T-helper 22 cell (primary cell): ENCODE results near the gene ATG10.

ENCODE experiments used
- DNase-seq: peaks from one replicate; pipeline ENCODE4 v3.0.0-alpha.2; 2020; ENCODE audit warnings: low read depth

The ATG10 gene

DNA sequence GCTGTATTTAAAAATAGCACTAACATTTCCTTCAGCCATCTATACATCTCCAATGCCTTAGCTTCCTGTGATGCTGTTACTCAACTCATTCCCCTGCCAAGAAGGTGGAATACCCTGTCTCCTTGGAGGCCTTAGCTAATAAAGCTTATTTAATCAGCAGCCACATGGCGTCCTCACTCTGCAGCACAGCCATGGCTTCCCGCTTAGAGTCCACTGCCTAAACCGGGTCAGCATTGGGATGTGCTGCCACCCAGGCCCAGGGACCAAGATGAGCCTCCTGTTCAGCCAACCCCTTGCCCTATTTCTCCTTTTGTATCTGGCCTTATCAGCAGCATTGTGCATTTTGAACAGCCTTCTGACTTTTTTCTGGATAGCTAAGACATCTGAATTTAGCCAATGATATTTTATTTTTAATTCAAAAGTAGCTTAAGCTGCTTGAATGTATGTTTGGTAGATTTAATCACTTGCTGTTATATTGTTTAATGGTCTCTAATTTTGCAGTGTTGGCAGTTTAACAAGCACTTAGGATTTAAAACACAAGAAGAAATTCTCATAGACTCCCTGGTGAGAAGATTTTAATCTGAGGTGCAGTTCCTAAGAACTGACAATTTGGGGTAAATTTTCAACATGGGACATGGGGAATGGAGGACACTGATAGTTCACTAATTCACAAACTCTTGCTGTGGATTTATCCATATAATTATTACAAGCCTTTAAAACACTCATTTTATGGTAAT is 193.3 kb downstream of the ATG10 start:
- DNase-seq, result no peak

DNA sequence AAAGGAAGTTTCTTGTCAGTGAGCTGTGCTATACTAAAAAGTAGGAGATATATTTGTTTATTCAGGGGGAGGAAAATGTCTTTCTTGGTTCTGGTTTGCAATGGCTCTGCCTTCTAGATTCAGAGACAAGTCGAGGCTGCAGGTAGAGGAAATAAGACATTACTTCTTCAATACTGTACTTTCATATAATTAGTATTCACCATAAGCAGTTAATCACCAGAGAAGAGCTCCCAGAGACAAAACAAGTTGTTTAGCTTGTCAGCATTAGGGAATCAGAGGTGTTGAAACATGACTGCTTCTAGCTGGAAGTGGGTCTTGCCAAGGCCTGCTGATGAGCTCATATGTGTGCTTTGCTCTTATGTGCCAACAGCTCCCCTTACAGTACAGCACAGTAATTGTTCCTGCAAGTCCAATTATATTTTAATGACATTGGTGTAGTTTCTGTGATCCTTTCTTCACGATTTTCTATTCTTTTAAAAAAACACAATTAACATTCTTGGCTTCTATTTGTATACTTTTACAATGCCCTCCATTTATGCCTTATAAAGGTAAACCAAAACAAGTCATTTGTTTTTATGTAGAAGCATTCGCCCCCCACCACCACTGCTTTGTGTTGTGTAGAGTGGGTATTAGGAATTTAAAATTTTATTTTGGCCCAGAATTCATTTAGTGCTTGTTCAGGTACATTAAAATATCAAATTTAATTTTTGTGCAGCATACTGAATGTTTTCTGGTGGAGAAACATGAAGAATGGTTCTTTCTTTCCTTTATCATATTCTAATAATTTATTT is 194.1 kb downstream of the ATG10 start:
- DNase-seq, result no peak

DNA sequence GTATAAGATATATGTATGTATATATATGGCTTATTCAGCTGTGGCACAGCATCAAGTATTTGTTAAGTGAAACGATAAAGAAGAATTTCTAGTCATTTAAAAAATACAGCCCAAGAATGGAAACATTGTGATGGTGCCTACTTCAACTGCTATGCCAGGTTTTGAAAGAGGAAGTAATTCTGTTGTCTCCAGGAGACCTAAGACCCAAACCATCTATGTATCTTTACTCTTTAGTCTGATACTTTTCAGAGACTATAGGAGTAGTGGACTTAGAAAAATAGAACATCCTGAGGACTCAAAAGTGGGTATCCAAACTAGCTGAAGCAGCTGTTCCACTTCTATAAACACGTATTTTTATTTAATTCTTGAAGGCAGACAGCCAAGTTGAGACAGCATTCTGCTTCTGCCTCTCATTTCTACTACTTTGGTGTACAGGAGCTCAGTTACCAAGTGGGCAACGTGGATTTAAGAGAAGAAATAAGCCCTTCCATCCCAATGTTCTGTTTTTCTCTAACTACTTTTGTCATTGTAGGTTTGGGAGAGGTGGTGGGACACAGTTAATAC is 195.6 kb downstream of the ATG10 start:
- no peak for DNase-seq

DNA sequence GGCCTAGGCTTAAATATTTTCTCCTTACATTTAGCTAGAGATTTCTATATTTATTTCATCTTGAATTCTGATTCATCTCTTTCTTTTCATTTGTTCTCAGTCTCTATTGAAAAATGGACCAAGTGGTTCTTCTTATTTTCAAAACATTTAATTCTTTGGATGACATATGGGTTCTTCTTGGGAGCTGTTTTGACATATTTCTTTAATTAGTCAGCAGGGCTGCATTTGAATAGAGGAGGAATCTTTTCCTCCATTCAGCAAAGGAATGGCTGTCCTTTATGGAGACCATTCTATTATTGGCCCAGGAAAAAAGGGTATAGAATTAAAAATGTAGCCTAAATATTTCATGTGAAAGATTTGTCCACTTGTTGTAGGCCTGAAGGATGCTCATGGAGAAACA is 196.5 kb downstream of the ATG10 start:
- no peak for DNase-seq

DNA sequence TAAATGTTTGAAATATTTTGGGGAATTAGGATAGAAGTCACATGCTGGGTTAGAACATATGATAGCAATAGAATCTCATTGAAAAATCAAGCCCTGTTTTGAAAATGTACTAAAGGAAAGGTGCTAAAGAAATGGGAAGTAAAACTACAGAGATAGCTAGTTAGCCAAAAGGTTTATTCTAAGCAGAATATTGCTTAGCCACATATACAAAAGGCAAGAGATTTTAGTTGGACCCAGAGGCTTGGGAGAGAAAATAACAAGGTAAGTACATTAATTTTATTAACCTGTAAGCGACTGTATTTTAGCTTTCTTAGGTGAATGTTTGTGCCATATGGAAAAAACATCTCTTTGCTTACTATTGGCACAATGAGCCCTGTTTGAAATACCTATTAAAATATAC is 198.1 kb downstream of the ATG10 start:
- DNase-seq, result no peak

DNA sequence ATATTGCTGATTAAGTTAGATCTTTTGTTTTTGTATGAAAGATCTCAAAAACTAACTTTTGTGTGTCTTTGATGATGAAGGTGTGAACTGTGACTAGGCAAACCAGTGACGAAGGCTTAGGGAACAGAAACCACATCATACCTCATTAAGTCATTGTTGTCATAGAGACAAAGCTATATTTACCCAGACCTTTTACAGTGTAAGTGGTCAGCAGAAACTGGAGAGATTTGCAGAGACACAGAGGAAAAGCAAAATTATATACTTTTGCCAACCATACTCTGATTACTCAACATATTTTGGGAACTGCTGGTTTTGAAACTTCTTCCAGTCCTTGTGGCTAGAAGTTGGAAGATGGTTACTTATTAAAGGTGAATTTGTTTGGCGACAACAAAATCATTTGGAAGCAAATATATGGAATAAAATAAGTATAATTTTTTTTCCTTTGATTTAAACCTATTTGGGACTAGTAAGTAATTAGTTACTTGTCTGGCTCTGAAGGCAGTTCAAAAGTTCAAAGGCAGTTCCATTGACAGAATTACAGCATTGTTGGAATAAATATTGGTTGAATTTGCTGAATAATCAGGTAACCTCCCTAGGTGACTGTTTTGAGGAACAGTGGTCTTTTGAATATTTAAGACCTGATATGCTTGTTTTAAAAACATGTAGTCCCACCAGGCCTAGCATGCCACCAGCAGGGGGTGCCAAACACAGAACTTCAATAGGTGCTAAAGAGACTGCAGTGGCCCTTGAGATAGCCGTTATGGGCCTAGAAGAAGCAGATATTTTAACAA is 202.5 kb downstream of the ATG10 start:
- DNase-seq, result peak; percentile 4

DNA sequence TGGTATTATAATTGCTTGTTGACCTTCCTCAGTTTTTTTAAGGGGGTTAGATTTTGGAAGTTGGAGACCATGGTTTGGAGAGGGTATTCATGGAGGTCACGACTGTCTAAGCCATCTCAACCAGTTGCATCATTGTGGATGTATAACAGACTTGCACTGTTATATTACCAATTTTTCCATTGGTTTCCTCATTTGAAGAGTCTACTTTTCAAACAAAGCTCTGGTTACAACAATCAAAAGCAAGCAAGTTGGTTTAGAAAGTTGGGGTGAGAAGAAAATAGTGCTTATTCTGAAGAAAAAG is 203.0 kb downstream of the ATG10 start:
- DNase-seq, result no peak

DNA sequence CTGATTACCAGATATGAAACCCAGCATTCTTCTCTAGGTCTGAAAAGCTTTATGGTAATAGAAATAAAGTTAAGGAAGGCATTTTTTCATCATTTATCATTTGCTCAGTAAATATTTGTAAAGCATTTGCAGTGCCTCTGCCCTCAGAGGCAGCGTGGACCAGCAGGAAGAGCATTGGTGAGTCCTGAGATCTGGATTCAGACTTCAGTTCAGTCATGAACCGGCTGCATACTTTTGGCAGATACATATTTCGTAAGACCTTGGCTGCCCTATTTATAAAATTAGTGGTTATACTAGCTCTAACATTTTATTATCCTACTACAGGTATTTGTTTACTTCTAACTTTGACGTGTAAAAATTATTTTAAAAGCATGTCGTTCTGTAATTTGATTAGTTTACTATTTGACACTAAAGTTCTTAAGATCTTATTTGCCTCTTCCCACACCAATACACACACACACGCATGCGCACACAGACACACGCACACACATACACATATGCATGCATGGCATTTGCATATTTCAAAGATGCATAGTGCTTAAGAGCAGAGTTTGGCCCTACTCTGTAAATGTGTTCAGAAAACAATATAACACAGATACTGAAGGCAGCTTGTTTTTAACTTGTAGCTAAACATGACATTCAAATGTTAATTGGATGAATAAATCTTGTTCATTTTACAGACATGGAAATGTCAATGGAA is 204.4 kb downstream of the ATG10 start:
- DNase-seq, result no peak

DNA sequence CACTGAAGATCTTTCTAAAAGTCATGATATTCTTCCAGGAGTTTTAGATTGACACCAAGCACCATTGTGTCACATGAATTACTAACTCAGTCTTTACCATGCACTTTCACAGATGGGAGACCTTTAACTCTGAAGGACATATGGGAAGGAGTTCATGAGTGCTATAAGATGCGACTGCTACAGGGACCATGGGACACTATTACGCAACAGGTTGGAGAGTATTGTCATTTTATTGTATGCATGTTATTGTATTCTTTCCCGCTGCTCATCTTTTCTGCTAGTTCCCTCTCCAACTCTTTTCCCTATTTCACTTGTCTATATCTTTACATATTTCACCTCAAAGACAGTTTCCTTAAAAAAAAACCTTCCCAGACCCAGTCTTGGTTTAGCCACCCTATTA is 206.6 kb downstream of the ATG10 start:
- no peak for DNase-seq

DNA sequence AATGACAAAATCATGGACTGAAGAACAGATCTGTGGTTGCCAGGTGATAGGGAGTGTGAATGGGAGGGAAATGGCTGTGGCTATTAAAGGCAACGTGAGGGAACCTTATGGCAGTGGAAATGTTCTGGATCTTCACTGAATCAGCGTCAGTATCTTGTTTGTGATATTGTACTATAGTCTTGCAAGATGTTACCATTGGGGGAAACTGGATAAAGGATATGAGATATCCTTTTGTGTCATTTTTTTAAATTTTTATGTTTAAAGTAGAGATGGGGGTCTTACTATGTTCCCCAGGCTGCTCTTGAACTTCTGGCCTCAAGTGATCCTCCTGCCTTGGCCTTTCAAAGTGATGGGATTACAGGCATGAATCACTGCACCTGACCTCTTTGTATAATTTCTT is 210.8 kb downstream of the ATG10 start:
- no peak for DNase-seq

DNA sequence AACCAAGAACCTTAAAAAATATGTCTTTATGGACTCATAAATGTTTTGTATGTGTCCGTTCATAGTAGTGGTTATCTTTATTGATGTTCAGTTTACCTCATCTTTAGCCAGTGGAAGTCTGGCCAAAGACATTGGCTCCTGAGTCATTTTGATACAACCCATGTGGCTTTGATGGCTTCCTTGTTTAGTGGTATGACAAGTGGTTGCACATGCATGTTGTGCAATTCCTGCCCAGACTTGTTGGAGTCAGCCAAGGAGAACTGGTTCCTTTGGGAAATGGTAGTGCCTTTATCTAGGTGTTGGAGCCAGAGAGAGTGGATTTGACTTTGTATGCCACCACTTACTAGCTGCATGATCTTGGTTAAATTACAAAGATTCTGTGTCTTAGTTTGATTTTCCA is 212.0 kb downstream of the ATG10 start:
- no peak for DNase-seq

DNA sequence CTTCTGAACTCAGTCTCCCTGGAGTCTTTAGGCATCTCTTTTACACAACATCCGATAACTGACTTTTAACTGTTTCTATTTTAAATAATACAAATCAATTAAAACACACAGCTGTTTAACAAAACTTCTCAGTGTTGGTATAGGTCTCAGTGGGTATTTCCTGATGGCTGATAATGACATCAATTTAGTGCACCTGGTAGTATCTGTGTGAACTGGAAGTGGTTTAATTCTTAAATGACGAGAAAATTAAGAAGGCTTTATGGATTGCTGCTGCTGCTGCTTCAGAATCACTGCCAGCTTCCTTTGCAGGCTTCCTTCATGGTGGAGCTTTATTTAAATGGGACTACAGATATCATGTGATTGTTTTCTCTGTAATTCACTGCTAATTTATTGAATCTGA is 214.0 kb downstream of the ATG10 start:
- DNase-seq, result no peak

DNA sequence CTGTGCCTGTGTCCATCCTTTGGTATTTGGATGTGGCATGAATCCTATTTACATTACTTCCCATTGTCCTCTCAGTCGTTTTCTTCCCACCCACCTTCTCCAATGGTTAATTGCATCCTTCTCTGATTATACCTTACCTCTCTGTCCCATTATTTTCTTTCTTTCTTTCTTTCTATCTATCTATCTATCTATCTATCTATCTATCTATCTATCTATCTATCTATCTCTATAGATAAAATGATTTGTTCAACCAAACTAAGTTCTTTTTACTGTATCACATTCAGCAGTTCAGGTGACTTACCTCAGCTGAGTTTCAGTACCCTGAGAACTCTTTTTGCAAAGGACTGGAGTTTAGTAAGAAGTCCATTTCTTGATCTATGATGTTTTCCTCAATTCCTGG is 225.7 kb downstream of the ATG10 start:
- DNase-seq, result no peak

DNA sequence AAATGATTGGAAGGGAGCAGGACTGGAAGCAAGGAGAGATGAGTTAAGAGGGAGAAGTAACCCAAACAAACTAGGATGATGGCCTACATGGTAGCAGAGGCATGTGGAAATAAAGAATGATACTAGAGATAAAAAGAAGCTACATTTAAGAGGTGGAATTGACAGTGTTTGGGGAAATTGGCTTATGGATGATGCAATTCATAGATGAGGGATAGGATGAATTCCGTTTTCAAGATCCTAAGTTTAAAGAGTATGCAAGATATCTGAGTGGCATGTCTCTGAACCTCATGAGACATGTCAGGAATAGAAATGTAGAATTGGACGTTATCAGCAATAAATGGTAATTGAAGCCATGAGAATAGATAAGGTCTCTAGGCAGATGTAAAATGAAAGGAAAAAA is 232.7 kb downstream of the ATG10 start:
- no peak for DNase-seq

DNA sequence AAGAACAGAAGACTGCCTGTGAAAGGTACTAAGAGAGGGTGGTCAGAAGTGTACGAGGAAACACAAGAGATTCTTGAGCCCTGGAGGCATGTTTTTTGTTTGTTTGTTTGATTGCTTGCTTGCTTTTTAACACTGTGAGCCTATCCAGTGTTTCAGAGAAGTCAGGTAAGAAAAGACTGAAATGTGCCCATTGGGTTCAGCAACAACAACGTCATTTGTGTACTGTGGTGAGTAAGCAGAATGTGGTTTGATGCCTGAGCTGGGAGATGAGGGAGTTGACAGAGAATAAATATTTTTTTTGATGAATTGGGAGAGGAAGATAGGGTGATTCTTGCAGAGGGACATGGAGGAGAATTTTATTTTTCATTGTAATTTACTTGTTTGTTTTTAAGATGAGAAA is 233.2 kb downstream of the ATG10 start:
- DNase-seq, result no peak

DNA sequence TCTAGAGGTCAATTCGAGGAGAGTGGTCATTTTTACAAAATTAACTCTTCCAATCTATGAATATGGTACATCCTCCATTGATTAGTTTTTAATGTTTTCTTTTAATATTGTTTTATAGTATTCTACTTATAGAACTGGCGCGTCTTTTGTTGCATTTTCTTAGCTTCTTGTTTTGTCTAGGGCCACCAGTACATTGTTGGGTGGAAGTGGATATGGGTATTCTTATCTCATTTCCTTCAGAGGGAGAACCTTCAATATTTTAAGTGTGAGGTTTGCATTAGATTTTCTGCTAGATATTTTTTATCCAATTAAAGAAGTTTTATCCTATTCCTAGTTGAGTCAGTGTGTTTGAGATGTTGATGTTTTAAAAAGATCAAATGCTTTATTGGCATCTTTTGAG is 236.5 kb downstream of the ATG10 start:
- no peak for DNase-seq

DNA sequence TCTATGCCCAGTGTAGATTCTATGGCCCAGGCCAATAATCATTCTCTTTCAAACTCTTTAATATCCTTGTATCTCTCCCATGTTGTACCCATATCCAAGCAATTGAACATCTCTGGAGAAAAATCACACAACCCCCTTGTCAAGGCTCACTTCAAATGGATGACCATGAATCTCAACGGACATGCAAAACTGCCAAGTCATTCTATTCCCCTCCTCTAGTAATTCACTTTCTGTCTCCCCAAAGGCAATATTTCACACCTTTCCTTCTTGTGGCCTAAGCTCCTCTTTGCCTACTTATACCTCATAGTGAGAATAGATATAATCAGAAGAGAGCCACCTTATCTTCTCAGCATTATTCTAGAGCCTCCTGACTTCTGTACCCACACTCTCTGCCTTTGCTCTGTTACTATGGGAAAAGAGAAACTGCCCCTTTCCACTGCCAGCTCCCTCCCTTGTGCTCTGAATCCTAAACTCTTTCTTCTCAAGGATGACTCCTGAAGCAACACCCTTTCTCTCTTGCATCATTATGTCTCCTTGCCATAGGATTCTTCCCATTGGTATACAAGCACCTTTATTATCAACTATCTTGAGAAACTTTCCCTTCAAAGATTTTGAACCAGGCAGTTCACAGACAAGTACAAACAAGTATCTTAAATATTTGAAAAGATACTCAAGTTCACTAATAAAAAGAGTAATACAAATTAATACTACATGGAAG is 240.2 kb downstream of the ATG10 start:
- no peak for DNase-seq

DNA sequence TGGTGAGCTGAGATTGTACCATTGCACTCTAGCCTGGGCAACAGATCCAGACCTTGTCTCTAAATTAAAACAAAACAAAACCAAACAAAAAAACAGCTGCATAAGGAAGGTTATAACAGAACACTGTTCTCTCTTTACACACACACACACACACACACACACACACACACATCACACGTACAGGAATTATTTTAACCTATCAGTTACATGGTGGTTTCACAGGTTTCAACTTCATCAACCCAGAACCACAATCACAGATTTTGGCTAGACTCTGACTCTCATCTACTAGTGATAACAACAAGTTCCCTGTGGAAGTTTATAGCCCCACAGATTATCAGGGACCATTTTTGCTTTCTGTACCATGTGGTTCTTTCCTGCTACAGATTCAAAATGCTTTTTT is 246.1 kb downstream of the ATG10 start:
- DNase-seq, result no peak

DNA sequence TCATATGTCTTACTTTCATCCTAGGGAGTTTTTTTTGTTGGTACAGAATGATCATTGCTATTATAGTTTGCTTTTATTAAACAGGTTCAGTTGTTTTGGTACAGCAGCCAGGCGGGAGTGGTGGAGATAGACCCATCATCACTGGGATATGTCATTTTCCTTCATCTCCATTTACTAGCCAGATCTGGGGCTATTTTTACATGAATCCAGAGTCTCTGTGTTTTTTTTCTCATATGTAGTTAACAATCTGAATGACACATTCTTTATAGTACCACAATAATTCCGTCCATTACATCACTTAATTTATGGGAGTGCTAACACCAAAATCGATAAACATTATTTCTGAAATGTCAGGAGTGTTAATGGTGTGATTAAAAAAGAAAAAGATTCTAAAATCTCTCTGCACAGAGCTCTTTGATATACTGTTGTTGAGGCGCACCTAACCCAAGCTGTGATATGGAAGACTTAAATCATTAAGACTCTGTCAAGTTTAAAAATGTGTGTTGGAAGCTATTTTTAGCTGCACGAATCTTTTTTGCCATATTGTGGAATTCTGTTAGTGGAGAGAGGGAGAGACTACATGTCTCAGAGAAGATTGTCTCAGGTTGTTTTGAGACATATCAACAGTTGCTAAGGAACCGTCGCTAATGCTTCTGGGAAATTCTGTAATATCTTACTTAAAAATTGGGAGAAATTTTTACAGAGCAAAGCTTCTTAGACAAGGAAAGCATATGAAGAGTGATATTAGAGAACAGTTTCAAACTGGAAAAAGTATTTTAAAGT is 246.7 kb downstream of the ATG10 start:
- DNase-seq, result no peak

DNA sequence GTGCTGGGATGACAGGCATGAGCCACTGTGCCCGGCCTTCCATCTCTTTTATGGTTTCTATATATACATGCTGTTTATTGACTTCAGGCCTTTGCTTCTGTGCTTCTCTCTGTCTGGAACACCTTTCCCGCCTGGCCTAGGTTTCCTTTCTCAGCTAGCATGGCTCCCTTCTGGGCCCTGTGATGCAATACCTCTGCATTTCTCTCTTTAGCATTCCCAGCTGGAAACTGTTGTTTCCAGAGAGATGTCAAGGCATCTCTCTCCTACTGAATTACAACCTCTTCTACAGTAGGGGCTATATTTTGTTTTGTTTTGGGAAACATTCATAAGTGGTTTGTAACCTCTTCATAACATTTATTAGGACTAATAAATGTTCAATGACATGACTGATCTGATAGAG is 249.2 kb downstream of the ATG10 start:
- DNase-seq, result no peak
